HG02885 (cell line): ENCODE results near the gene PTPRD.
"Not testable (repeated sequence)": the region's sequence is repeated elsewhere in the genome, so short reads cannot be mapped to it uniquely, and the experiment has no call there.

ENCODE experiments used
- ATAC-seq: cut with Tn5 transposase; IDR thresholded peaks from one replicate; pipeline ENCODE4 v1.9.1; 2021; ENCODE audit warnings: mild to moderate bottlenecking; ENCODE audit not compliant: unreplicated experiment, poor library complexity

The PTPRD gene

GRCh38 chr9:9133526-9133925 lies 1479.3 kb downstream of the PTPRD start:
- no peak for ATAC-seq

GRCh38 chr9:9124616-9125015 lies 1488.2 kb downstream of the PTPRD start:
- ATAC-seq, result no peak

- ATAC-seq, result no peak
These were observed 1490.4 kb downstream of the PTPRD start for GRCh38 chr9:9122230-9122875.

- ATAC-seq, result no peak
These were observed 1494.9 kb downstream of the PTPRD start for GRCh38 chr9:9117866-9118265.

DNA sequence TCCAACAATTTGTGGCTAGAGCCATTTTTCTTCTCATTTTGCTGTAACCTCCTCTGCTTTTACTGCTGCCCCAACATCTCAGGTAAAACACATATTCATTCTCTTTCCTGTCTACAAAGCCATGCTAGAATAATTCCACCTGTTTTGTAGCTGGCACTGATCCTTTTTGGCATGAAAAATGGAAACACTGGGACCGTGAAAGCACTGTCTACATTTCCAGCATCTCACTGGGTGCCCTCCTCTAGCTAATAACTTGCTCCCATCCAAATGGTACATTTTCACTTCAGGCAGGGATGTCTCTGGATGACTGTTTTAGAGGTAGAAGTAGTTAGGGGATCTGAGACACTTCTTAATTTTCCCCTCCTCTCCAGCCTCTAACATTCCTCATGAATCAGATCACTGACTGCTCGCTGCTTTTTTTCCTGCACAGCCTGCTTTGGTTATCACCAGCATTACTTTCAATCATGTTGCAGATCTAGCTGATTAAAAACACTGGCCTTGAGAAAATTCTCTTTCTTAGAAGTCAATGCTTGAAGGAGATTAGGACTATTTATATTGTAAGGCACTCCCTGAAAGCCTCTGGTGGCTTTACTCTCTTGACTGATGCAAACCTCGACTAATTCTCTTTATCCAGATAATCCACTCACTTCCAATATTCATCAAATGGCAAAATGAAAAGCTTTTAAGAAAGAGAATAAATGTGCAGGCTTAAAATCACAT lies 1500.6 kb downstream of the PTPRD start:
- ATAC-seq, result no peak

DNA sequence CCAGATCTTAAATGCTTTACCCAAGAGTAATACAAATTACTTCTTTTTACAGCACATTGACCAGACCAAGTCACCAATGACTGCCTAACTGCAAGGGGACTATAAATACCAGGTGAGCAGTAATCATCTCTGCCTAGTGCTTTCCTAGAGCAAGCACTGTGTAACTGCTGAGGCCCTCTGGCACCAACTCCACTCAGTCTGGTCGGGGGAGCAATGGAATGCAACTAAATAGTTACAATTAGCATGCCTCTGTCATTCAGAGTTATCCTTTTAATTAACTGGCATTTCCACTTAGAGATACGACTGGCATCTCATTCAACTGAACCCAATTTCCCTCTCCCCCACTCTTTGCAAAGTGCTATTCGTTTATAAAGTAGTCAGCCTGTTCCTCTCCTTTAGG lies 1504.2 kb downstream of the PTPRD start:
- no peak for ATAC-seq

DNA sequence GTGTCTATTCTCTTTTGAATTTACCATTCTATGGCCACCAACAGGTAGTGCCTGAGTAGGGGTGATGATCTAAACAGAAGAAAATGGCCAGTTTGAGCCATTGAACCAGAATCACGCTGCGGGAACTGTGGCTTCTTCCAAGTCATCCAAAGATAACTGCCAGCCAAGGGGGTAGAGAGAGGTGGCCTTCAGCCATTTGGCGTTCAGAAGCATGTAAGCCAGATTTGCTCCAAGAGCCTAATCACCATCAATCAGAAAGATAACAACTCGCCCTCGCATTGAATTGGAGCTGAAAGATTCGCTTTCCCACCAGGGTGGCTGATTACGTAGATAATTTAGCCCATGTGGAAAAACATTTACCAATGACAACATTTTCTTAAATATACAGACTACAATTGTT lies 1510.5 kb downstream of the PTPRD start:
- no peak for ATAC-seq

GRCh38 chr9:9100070-9100469 lies 1512.7 kb downstream of the PTPRD start:
- ATAC-seq, result no peak

DNA sequence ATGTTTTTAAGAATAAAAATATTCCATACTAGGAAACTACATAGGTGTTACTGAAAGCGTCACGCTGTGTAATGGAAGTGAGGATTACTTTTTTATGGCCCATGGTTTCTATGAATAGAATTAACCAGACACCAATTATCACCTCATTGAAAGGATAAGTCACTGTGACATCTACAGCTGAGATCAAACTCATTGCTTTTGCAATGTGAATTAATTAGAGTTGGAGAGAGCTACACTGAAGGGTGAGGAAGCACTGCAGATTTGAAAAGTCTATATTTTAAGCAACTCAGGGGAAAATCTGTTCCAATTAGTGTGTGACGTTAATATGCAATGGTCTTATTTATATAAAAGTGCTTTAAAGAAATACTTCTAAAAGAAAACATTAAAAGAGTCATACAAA lies 1513.2 kb downstream of the PTPRD start:
- no peak for ATAC-seq

GRCh38 chr9:9097254-9097653 lies 1515.5 kb downstream of the PTPRD start:
- not testable (repeated sequence) for ATAC-seq

DNA sequence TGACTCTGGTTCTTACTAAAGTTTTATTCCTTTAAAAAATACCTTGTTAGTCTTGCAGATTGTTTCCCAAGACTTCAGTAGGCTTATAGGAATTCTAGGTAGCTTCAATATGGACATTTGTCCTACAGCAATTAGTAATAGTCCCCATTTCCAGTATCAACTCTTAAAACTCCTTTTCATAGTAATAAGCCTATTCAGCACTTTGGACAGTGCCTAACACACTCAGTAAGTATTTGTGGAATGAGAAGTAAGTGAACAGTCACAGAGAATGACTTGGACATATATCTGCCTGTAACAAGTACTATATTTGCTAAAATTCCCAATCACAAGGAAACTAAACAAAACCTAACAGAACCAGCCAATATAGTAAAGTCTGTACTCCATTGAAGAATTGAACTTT lies 1521.4 kb downstream of the PTPRD start:
- no peak for ATAC-seq

- no peak for ATAC-seq
These were observed 1533.3 kb downstream of the PTPRD start for GRCh38 chr9:9079473-9079872.

DNA sequence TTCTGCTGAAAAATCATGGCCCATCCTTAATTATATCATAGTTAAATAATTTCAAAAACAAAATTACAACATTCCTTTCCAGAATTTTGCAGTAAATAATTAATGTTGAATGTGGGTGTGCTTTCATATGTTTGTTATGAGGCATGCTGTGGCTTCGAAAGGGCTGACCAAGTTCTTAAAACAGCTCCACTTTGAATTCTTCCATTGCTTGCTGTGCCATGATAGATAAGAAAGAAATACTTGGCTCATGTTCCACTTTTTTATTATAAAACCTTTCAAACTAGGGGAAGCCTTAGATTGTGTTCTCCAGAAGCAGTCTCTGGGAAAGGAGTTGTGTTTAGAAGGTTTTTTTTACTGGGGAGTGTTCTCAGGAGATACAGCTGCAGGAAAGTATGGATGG lies 1534.5 kb downstream of the PTPRD start:
- ATAC-seq, result no peak

- no peak for ATAC-seq
These were observed 1551.2 kb downstream of the PTPRD start for GRCh38 chr9:9061627-9062026.

GRCh38 chr9:9054354-9054992 lies 1558.3 kb downstream of the PTPRD start:
- no peak for ATAC-seq

DNA sequence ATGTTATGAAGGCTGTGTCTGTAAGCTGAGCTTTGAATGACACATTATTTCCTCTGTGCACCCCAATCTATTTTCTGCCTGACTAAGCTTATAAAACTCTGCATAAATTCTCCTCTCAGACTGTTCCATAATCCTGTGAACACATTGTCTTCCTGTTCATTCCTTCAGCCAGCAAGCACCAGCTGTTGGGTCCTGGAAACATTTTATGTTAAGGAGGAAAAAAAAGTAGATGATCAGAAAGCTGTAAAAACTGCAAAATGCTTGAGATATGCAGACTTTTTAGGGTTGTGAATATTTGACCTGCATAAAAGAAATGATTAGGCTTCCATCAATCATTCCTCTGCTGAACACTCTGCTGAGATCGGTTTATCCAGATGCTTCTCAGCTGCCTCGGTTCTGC lies 1567.2 kb downstream of the PTPRD start:
- ATAC-seq, result no peak

- ATAC-seq, result no peak
These were observed 1567.7 kb downstream of the PTPRD start for GRCh38 chr9:9045072-9045471.

- ATAC-seq, result not testable (repeated sequence)
These were observed 1569.0 kb downstream of the PTPRD start for GRCh38 chr9:9043788-9044187.

- ATAC-seq, result no peak
These were observed 1571.0 kb downstream of the PTPRD start for GRCh38 chr9:9041756-9042155.

GRCh38 chr9:9033022-9033421 lies 1579.8 kb downstream of the PTPRD start:
- no peak for ATAC-seq

DNA sequence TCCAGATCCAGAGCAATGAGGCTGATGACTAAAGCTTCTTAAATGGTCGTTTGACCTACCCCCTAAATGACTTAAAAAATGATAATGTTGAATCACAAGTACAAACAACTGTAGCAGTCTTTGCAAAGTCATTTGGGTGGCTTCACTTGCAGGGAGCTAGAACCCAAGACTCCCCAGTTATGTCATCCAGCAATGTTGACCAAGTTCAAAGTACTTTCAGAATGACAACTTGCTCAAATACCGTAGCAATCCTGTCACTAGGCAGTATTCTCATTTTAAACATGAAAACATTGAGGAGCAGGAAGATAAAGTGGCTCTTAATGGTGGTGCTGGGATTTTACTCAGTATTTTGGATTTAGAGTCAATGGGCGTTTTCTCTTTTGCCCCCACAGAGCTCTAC lies 1596.2 kb downstream of the PTPRD start:
- no peak for ATAC-seq

DNA sequence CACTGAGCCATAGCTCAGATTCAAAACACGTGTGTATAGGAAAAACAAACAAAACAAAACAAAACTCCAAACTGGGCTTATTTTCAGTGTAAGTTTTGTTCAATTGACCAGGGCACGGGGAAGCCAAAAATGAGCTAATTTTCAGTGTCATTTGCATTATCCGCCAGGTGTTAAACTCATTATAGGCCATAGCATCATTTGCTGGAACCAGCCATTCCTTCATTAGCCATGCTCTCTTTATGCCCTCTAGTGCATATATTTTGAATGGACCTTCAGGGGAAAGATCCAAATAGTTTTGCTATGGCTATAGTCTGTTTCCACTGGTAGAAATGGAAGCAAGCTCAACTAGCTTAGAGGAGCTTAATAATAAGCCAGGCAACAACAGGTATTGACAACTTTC lies 1608.0 kb downstream of the PTPRD start:
- no peak for ATAC-seq
